GM20000 (cell line): ENCODE data around the gene FKBP1A.

Source experiments
- DNase-seq: peaks from one replicate; pipeline ENCODE4 v3.0.0; 2012; ENCODE audit warnings: low spot score
- TF ChIP-seq, protein P1 (sequence below): IDR thresholded peaks from 2 replicates; pipeline ENCODE4 v1.5.1; 2012; ENCODE audit warnings: mild to moderate bottlenecking, control low read depth; ENCODE audit errors: extremely low read depth, missing control alignments

FKBP1A gene

DNA sequence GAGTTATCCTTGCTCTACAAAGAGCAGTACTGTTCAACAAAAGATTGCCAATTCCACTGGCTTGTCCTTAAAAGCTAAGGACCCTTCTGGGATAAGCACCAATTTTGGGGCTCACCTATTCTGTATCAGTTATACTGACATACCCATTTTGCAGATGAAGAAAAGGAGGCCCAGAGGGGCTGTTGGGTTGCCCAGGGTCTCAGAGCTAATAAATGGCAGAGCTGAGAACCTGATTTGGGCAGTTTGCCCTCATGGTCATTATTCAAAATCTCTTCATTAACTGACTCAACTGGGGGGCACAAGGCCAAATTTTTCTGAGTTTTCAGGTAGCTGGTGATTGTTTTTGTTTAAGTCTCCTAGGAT lies 42.5 kb upstream of the FKBP1A start:
- TF ChIP-seq, protein P1, sequence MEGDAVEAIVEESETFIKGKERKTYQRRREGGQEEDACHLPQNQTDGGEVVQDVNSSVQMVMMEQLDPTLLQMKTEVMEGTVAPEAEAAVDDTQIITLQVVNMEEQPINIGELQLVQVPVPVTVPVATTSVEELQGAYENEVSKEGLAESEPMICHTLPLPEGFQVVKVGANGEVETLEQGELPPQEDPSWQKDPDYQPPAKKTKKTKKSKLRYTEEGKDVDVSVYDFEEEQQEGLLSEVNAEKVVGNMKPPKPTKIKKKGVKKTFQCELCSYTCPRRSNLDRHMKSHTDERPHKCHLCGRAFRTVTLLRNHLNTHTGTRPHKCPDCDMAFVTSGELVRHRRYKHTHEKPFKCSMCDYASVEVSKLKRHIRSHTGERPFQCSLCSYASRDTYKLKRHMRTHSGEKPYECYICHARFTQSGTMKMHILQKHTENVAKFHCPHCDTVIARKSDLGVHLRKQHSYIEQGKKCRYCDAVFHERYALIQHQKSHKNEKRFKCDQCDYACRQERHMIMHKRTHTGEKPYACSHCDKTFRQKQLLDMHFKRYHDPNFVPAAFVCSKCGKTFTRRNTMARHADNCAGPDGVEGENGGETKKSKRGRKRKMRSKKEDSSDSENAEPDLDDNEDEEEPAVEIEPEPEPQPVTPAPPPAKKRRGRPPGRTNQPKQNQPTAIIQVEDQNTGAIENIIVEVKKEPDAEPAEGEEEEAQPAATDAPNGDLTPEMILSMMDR = no peak

DNA sequence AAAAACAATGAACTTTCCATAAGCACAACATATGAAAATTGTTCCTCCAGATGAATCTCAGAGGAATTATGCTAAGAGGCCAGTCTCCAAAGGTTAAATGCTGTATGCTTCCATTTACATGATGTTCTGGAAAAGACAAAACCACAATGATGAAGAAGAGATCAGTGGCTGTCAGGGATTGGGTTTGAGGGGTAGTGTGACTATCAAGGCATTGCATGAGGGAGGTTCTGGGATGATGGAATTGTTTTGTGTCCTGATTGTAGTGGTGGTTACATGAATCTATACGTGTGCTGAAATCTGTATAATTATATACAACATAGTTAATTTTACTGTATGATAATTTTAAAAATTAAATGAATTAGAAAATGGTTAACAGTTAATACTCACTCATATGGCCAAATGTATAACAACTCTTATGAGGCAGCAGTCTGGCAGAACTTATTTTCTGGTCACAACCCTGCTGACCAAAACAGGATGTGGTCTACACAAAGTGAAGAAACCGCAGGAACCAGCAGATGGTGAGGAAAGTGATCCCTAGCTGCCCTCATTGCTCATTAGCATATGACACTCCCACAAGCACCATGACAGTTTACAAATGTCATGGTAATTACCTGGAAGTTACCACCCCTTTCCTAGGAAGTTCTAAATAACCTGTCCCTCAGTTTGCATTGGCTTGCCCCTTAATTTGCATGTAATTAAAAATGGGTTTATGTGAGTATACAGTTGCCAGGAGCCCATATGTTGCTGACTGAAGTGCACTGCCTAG lies 41.9 kb upstream of the FKBP1A start:
- TF ChIP-seq, protein P1 = no peak
- peak; percentile 53 for DNase-seq

More for the DNA sequence above, 42.5 kb upstream of the FKBP1A start:
- no peak for DNase-seq

DNA sequence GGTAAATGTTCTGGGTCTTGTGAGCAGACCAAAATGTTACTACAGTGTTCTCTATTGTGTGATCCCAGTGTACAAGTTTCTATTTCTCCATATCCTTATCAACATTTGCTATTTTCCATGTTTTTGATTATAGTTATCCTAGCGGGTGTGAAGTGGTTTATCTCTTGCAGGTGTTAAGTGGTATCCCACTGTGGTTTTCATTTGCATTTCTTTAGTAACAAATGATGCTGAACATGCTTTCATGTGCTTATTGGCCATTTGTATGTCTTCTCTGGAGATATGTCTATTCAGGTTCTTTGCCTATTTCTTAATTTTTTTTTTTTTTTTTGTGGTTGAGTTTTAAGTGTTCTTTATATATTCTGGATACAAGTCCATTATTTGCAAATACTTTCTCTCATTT lies 38.3 kb upstream of the FKBP1A start:
- DNase-seq = no peak
- TF ChIP-seq, protein P1 = no peak

DNA sequence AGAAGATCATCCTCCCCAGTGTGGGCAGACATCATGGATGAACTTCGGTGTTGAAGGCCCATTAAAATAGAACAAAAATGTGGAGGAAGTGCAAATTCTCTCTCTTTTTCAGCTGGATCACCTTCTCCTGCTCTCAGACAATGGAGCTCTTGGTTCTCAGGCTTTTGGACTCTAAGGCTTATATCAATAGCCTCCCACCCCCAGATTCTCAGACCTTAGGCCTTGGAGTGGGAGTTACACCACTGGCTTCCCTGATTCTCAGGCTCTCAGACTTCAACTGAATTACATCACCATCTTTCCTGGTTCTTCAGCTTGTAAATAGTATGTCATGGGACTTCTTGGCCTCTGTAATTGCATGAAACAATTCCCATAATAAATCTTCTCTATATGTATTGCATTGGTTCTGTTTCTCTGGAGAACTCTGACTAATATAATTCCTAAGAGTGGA lies 37.2 kb upstream of the FKBP1A start:
- DNase-seq = no peak
- TF ChIP-seq, protein P1 = no peak

DNA sequence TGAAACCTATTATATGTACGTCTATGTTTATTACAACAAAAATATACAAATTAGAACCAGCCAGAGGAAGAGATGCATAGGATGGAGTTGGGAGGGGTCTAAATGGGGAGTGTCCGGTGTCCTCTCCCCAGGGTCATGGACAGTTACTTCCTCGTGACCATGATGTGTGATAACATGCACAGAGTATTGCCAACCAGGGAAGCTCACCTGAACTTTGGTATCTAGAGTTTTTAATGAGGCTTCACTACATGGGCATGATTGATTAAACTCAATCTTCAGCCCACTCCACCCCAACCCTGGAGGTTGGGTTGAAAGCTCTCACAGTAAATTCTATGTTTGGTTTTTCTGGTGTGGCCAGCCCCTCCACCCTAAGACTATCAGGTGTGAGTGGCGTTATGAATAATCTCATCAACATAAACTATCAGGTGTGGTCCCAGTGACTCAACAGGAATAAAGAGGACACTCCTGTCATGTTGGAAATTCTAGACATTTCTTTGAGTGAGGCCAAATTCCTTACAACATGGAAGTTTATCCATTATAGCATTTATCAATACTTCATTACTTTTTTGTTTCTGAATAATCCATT lies 36.4 kb upstream of the FKBP1A start:
- TF ChIP-seq, protein P1 = no peak
- no peak for DNase-seq

DNA sequence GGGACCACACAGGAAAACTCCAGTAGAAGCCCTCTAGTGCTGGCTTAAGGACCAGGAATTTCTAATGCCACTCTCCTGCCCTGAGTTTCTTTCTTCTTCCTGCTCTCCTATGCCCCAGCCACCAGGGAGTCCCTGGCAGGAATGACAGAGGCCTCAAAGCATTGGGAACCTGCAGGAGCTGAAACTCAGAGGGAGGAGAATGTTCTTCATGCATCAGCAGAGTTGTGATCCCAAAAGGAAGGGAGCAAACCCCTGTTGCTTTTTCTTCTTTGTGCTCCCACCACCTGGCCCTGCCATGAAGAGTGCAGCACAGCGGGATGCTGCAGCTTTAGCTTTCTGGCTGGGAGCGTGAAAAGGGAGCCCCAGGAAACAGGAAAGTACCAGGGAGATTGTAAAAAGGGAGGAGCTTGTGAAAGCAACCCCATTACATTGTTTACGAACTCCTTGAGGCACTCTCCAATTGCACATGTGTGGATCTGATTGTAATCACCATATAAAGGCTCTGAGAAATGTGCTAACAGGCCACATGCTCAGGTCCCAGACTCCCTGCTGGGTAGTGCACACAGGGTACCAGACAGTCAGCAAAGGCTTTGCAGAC lies 34.7 kb upstream of the FKBP1A start:
- DNase-seq = no peak
- TF ChIP-seq, protein P1 = no peak

DNA sequence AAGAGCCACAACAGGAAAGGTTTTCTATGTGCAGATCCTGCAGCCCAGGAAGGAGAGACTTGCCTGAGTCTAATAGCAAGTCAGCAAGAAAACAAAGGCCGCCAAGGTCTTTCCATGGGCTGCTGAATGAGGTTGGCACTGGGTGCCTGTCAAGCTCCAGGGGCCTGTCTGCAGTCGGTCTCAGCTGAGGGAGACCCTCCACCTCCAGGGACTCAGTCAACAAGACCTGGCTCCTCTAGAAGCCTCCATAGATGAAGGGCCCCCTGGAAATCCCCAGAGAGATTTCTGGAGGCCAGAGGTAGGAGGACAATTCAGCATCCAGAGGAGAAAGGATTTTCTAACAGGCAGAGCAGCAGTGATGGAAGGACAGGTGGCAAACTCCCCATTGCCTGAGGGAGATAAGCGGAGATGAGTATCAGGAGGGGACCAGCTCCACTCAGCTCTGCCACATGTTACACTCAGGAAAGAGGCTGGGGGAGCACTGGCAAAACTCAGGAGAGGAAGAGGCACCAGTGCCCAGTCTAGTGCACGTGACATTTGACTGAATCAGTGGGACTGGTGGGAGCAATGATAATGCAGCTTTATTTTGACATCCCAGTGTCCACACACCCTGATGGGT lies 33.5 kb upstream of the FKBP1A start:
- DNase-seq = no peak
- TF ChIP-seq, protein P1 = no peak
